ENCODE measurements around the gene NCR2. TPM values are rescaled to one million over a fixed set of nuclear protein-coding genes. Genes with fewer than 3 reads are reported as not detected.

Gene NCR2
- total and polyA plus RNA-seq, 2 donors (not counting 1 experiment from before 2014, with no cell fraction given), result not detected

- H3K27ac ChIP-seq (ENCODE audit: low read length in 2 of 2), result peak overlapping the region; percentile 70 to 87
- Mint-ChIP-seq H3K9me3 (ENCODE audit: insufficient read depth) (no peaks in the 10 kb centered on the region), H3K4me1 (peaks cover 45% of the 10 kb centered on the region), H3K27me3 (no peaks in the 10 kb centered on the region), H3K27ac (peak overlapping the region; percentile 93), H3K4me3 (peak overlapping the region; percentile 66)
- POLR2A ChIA-PET, result interaction anchor here (0.5 to 1.1 kb wide), 5 partner anchors 15 to 400 kb away, joined by 3 to 5 read pairs (median 3); no protein-coding TSS in a partner anchor
- H3K36me3 ChIP-seq (replicated peaks in 1 of 2; ENCODE audit: control extremely low read depth in 1 of 2, control insufficient read depth in 1 of 2, extremely low read depth in 1 of 2, insufficient read depth in 2 of 2, low read length in 1 of 2), result no peaks in the 10 kb centered on the region
- peak overlapping the region in 1 of 5 experiments; percentile 4 for H3K4me3 ChIP-seq (ENCODE audit: control extremely low read depth in 1 of 5, extremely low read depth in 1 of 5, insufficient read depth in 1 of 5, low read depth in 2 of 5, low read length in 4 of 5)
- no peaks in the 10 kb centered on the region for H3K27me3 ChIP-seq (replicated peaks in 1 of 4; ENCODE audit: control extremely low read depth in 1 of 4, control insufficient read depth in 3 of 4, insufficient read depth in 4 of 4, low read length in 3 of 4)
- no peak for ATAC-seq (ENCODE audit: low read depth)
- H3K79me2 ChIP-seq (ENCODE audit: control insufficient read depth, insufficient read depth, low read length), result no peaks in the 10 kb centered on the region
- DNase-seq, result no peak
- no peaks in the 10 kb centered on the region for H3K9me3 ChIP-seq (ENCODE audit: control extremely low read depth in 1 of 3, control insufficient read depth in 2 of 3, insufficient read depth in 1 of 3, low read length in 2 of 3)
- TF ChIP-seq CTCF (IDR thresholded peaks at IDR 0.05) (no peak), EZH2 (IDR thresholded peaks at IDR 0.05; ENCODE audit: borderline replicate concordance, insufficient read depth, low read depth, low read length, poor library complexity, severe bottlenecking) (no peak)
- CTCF ChIA-PET, result interaction anchor here (0.5 to 4.7 kb wide), 8 partner anchors 11 to 597 kb away, joined by 3 to 45 read pairs (median 6); no protein-coding TSS in a partner anchor
- H3K9ac ChIP-seq (ENCODE audit: low read length), result peak overlapping the region; percentile 44
- H2AFZ ChIP-seq (ENCODE audit: insufficient read depth, low read depth, low read length, poor library complexity, severe bottlenecking), result peak overlapping the region; percentile 50
- intact Hi-C loops (cut with micrococcal nuclease), result no loop called here
- peaks cover 36 to 44% of the 10 kb centered on the region in 2 donors for H3K4me1 ChIP-seq (ENCODE audit: control insufficient read depth in 2 of 2, insufficient read depth in 2 of 2, low read length in 2 of 2)
- H3K4me2 ChIP-seq (replicated peaks; ENCODE audit: low read depth, low read length, poor library complexity, severe bottlenecking), result peak overlapping the region; percentile 72
- WGBS (ENCODE audit: insufficient coverage), result 33% methylated on average over 8 of the region's 11 CpGs
- H4K20me1 ChIP-seq (ENCODE audit: control insufficient read depth, insufficient read depth, low read length, poor library complexity, severe bottlenecking), result no peaks in the 10 kb centered on the region
Measured at GRCh38 chr6:41334482-41335040, 847 bp upstream of the NCR2 start.

GRCh38 chr6:41335943-41336342, 535 bp downstream of the NCR2 start:
- H4K20me1 ChIP-seq (ENCODE audit: control insufficient read depth, insufficient read depth, low read length, poor library complexity, severe bottlenecking), result no peaks in the 10 kb centered on the region
- H3K4me2 ChIP-seq (replicated peaks; ENCODE audit: low read depth, low read length, poor library complexity, severe bottlenecking), result no peak overlapping the region
- H3K27ac Mint-ChIP-seq, result peak overlapping the region; percentile 37
- no peaks in the 10 kb centered on the region for H3K79me2 ChIP-seq (ENCODE audit: control insufficient read depth, insufficient read depth, low read length)
- peaks cover 36 to 44% of the 10 kb centered on the region in 2 donors for H3K4me1 ChIP-seq (ENCODE audit: control insufficient read depth in 2 of 2, insufficient read depth in 2 of 2, low read length in 2 of 2)
- no peak overlapping the region for H3K4me3 Mint-ChIP-seq
- CTCF ChIA-PET, result interaction anchor here (0.9 to 1.6 kb wide), 2 partner anchors 16 to 33 kb away, joined by 3 read pairs; no protein-coding TSS in a partner anchor
- POLR2A ChIA-PET, result no interaction called here
- H3K4me3 ChIP-seq (ENCODE audit: control extremely low read depth in 1 of 5, extremely low read depth in 1 of 5, insufficient read depth in 1 of 5, low read depth in 2 of 5, low read length in 4 of 5), result no peak overlapping the region
- no peaks in the 10 kb centered on the region for H3K27me3 ChIP-seq (replicated peaks in 1 of 4; ENCODE audit: control extremely low read depth in 1 of 4, control insufficient read depth in 3 of 4, insufficient read depth in 4 of 4, low read length in 3 of 4)
- TF ChIP-seq EZH2 (IDR thresholded peaks at IDR 0.05; ENCODE audit: borderline replicate concordance, insufficient read depth, low read depth, low read length, poor library complexity, severe bottlenecking) (no peak), CTCF (IDR thresholded peaks at IDR 0.05) (no peak)
- no peak overlapping the region for H3K27ac ChIP-seq (ENCODE audit: low read length in 2 of 2)
- no peaks in the 10 kb centered on the region for H3K9me3 ChIP-seq (ENCODE audit: control extremely low read depth in 1 of 3, control insufficient read depth in 2 of 3, insufficient read depth in 1 of 3, low read length in 2 of 3)
- DNase-seq (no peak), ATAC-seq (ENCODE audit: low read depth) (no peak)
- no peaks in the 10 kb centered on the region for H3K36me3 ChIP-seq (replicated peaks in 1 of 2; ENCODE audit: control extremely low read depth in 1 of 2, control insufficient read depth in 1 of 2, extremely low read depth in 1 of 2, insufficient read depth in 2 of 2, low read length in 1 of 2)
- WGBS (ENCODE audit: insufficient coverage), result 96% methylated on average over 11 of the region's 11 CpGs
- no peak overlapping the region for H3K9ac ChIP-seq (ENCODE audit: low read length)
- peaks cover 45% of the 10 kb centered on the region for H3K4me1 Mint-ChIP-seq
- no peak overlapping the region for H2AFZ ChIP-seq (ENCODE audit: insufficient read depth, low read depth, low read length, poor library complexity, severe bottlenecking)
- no peaks in the 10 kb centered on the region for H3K27me3 Mint-ChIP-seq
- H3K9me3 Mint-ChIP-seq (ENCODE audit: insufficient read depth), result no peaks in the 10 kb centered on the region
- intact Hi-C loops (cut with micrococcal nuclease), result no loop called here

Measured in B cell (primary cell).